Measurements from ENCODE around the gene SACS. TPM values are rescaled to one million over a fixed set of nuclear protein-coding genes. Genes with fewer than 3 reads are reported as not detected.

SACS gene
- total and polyA plus RNA-seq, 2 of the 8 experiments (the other 6 are each of a cell fraction or from before 2014, with no cell fraction given) = 11.0 to 54.2 TPM

DNA sequence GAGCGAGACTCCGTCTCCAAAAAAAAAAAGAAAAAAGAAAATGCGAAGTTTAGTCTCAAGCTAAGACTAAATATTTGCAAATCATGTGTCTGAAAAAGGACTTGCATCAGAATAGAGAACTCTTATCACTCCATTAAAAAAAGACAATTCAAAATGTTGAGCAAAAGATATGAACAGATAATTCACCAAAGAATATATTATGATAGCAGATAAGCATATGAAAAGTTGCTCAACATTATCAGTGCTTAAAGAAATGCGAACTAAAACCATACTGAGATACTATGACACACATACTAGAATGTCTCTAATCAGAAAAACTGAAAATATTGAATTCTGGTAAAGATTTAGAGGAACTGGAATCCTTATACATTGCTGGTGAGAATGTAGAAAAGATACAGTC, 38.7 kb upstream of the SACS start (continued):
- no peak for TF ChIP-seq TEAD4 (IDR thresholded peaks at IDR 0.05; ENCODE audit: low read depth, low read length)
- no peak for TF ChIP-seq GABPA (IDR thresholded peaks at IDR 0.05; ENCODE audit: borderline replicate concordance, insufficient read depth, low read length)
- no peak for TF ChIP-seq FOSL1 (IDR thresholded peaks at IDR 0.05; ENCODE audit: insufficient read depth, low read depth, low read length)
- TF ChIP-seq SRF (IDR thresholded peaks at IDR 0.05; ENCODE audit: low read depth, low read length) = no peak
- TF ChIP-seq SP1 (IDR thresholded peaks at IDR 0.05; ENCODE audit: low read depth, low read length) = no peak

Data from H1 (cell line).